Naive thymus-derived CD8-positive, alpha-beta T cell (primary cell): Measurements from ENCODE around the gene ADRA2B. TPM values are rescaled to one million over a fixed set of nuclear protein-coding genes. Genes with fewer than 3 reads are reported as not detected.

Experiments
- ATAC-seq, 2 donors: fragments of 150-1000 bp; cut with Tn5 transposase in 1 of 2; sonication (Bioruptor Pico), chemical (Tn5 transposase) in 1 of 2; 1 replicate in 1 of 2; 2 replicates in 1 of 2; pipeline ENCODE4 v1.10.0; 2021; ENCODE audit warnings: mild to moderate bottlenecking in 2 of 2, moderate library complexity in 2 of 2
- POLR2A ChIA-PET: fragments of 350-600 bp; sonication (Branson Sonifier 250); formaldehyde crosslinking; loops from one replicate; lab custom pipeline; 2021; ENCODE audit warnings: antibody characterized with exemption; lab: Charles Lee
- DNase-seq, 10 donors: peaks; one replicate each; pipeline versions ENCODE4 v3.0.0 to v3.0.0-alpha.2; 2020 to 2022
- H3K27ac Mint-ChIP-seq, 10 donors: one replicate each; pipeline ENCODE4 v1.8.0; 2020 to 2022; ENCODE audit warnings: mild to moderate bottlenecking in 10 of 10, mixed read lengths in 10 of 10, moderate library complexity in 4 of 10, inconsistent platforms in 1 of 10
- H3K27me3 Mint-ChIP-seq, 5 donors: one replicate each; pipeline ENCODE4 v1.8.0; 2021 to 2022; ENCODE audit warnings: mixed read lengths in 5 of 5
- H3K36me3 Mint-ChIP-seq, 3 donors: one replicate each; pipeline ENCODE4 v1.8.0; 2020 to 2022; ENCODE audit warnings: mixed read lengths in 3 of 3, mild to moderate bottlenecking in 2 of 3, inconsistent platforms in 1 of 3
- H3K4me1 Mint-ChIP-seq, 4 donors: one replicate each; pipeline ENCODE4 v1.8.0; 2021 to 2022; ENCODE audit warnings: mixed read lengths in 4 of 4
- H3K4me3 Mint-ChIP-seq, 10 donors: one replicate each; pipeline ENCODE4 v1.8.0; 2020 to 2022; ENCODE audit warnings: mild to moderate bottlenecking in 10 of 10, mixed read lengths in 10 of 10, moderate library complexity in 6 of 10, inconsistent platforms in 1 of 10
- H3K9me3 Mint-ChIP-seq, 9 donors: one replicate each; pipeline ENCODE4 v1.8.0; 2020 to 2022; ENCODE audit warnings: mixed read lengths in 9 of 9, mild to moderate bottlenecking in 3 of 9, inconsistent platforms in 1 of 9, moderate library complexity in 1 of 9
- polyA plus RNA-seq, 3 donors: library from polyadenylated mRNA; unstranded; fragments of 300-500 nt; fragmentation: Illumina TruSeq; gene quantifications; one replicate each; pipeline ENCODE4 v1.2.3, GENCODE V29; 2021
- total RNA-seq, 8 experiments: library from RNA in 2 of 8; stranded (reverse) in 2 of 8; gene quantifications; one replicate each; pipeline ENCODE4 v1.2.3 and lab custom pipeline; 2021 to 2026

ADRA2B gene
- total and polyA plus RNA-seq, 5 experiments from 2014 or later: 0.22 TPM; not detected in 4

DNA sequence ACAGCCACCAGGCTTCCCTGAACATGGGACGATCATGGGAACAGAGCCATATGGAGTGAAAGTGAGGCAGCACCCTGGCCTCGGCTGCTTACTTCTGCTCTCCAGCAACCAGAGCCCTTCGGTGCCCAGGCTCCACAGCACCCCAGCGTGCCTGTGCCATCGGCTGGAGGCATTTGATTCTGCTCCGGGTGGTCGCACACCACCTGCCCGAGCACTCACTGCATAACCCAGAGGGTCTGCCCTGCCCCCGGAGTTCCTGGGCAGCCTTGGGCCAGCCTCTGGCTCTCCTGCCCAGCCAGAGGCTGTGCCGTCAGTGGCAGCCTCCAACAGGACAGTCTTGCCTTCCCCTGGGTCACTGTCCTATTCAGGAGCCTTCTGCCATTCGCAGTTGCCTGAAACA lies 18.1 kb upstream of the ADRA2B start:
- DNase-seq: peak in 1 of 10 donors; percentile 21
- Mint-ChIP-seq H3K27ac (peak overlapping the region in 1 of 10 donors; percentile 24), H3K4me3 (no peak overlapping the region), H3K36me3 (peaks cover 0 to 15% (median 0%) of the 10 kb centered on the region in 3 donors), H3K9me3 (no peaks in the 10 kb centered on the region), H3K4me1 (peaks cover 4 to 23% (median 12%) of the 10 kb centered on the region in 4 donors), H3K27me3 (no peaks in the 10 kb centered on the region)
- POLR2A ChIA-PET: no interaction called here
- no peak for ATAC-seq

DNA sequence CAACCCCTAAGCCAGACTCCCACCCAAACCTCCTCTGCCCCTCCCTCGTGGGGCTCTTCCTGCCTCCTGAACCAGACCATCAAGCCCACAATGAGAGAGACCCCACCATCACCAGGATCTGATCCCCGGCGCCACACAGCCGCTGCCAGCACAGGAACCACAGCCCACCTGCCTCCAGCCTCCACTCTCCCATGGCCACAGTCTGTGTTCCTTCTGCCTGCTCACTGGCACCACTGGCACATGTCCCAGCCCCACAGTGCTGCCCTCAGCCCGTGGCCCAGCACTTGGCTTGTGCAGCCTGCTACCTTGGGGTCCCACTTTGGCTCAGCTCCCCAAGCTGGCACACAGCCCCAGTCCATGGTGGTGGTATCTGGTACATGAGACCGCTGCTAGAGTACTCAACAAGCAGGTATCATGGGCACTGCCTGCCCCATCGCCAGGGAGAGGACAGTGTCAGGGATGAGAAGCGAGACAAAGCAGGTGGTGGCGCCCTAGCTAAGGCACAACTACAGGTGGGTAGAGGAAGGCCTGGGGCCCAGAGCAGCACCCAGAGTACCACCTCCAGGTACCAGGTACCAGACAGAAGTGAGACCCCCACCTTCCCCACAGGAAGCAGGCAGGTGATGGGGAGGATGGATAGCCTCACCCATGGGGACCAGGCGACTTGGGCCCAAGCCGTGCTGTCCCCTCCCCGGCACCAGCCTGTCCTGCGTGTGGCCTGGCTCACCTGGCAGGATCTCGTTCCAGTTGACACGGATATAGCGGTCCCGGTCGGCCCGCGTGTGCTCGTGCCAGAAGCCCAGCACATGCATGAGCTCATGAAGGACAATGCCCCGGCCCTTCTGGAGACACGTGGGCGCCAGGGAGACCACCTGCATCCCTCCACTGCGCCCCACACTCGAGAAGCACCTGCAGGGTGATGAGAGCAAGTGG lies 15.7 kb upstream of the ADRA2B start:
- DNase-seq: no peak
- Mint-ChIP-seq H3K36me3 (peaks cover 0 to 33% (median 9%) of the 10 kb centered on the region in 3 donors), H3K9me3 (no peaks in the 10 kb centered on the region), H3K27ac (peak overlapping the region in 3 of 10 donors; percentile 53 to 83 (median 65)), H3K4me3 (no peak overlapping the region), H3K27me3 (no peaks in the 10 kb centered on the region), H3K4me1 (peaks cover 0 to 13% (median 0%) of the 10 kb centered on the region in 4 donors)
- ATAC-seq: no peak
- POLR2A ChIA-PET: no interaction called here

DNA sequence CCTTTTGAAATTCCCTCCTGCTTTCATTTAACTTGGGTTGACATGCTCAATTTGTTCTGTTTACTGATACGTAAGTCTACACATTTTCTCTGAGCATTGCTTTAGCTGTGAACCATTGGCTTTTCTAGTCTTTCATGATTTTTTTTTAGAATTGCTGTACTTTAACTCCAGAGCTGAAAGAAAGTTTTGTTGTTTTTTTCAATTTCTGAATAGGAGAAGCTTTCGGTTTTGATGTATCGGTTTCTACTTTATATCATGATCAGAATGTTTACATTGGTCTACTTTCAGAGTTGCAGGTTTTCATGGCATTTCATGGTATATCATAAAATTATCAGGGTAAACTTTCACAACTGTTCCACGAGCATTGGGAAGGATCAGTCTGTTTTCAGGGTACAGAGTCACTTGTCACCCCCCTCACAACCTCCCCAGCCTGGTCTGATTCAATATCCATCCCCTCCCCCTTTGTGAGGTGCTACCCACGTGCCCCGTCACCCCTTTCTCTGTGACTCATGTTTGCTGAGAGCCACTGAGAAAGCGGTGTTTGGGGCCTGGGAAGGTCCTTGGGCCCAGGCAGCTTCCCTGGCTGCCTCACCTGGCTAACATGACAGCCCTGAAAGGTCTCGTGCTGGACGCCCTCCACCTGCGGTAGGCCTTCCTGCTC lies 14.9 kb upstream of the ADRA2B start:
- H3K4me3 Mint-ChIP-seq: no peak overlapping the region
- peaks cover 0 to 13% (median 0%) of the 10 kb centered on the region in 4 donors for H3K4me1 Mint-ChIP-seq
- POLR2A ChIA-PET: no interaction called here
- H3K36me3 Mint-ChIP-seq: peaks cover 0 to 39% (median 14%) of the 10 kb centered on the region in 3 donors
- ATAC-seq (no peak), DNase-seq (no peak)
- no peaks in the 10 kb centered on the region for H3K9me3 Mint-ChIP-seq
- H3K27me3 Mint-ChIP-seq: no peaks in the 10 kb centered on the region
- H3K27ac Mint-ChIP-seq: peak overlapping the region in 4 of 10 donors; percentile 29 to 83 (median 59)

DNA sequence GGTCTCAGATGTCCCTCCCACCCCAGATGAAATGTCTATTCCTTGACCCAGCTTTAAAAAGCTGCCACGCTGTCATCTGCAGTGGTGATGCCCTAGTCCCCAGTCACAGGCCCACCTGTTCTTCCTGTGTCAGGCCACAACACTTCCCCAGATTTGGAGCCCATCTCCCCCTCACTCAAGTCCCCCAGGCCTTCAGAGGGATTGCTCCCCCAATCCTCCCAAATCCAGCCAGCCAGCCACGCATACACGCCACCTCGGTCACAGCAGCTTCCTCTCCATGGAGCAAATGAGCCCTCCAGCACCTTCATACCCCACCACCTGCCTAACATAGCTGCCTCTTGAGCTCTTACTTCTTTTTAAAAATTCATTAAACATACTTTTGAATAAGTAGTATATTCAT lies 14.1 kb upstream of the ADRA2B start:
- H3K36me3 Mint-ChIP-seq: peaks cover 0 to 44% (median 20%) of the 10 kb centered on the region in 3 donors
- peaks cover 0 to 13% (median 0%) of the 10 kb centered on the region in 4 donors for H3K4me1 Mint-ChIP-seq
- H3K9me3 Mint-ChIP-seq: no peaks in the 10 kb centered on the region
- DNase-seq: no peak
- no peak overlapping the region for H3K4me3 Mint-ChIP-seq
- H3K27ac Mint-ChIP-seq: peak overlapping the region in 5 of 10 donors; percentile 44 to 85 (median 74)
- no peak for ATAC-seq
- POLR2A ChIA-PET: no interaction called here
- peaks cover 0 to under 1% (median 0%) of the 10 kb centered on the region in 5 donors for H3K27me3 Mint-ChIP-seq

DNA sequence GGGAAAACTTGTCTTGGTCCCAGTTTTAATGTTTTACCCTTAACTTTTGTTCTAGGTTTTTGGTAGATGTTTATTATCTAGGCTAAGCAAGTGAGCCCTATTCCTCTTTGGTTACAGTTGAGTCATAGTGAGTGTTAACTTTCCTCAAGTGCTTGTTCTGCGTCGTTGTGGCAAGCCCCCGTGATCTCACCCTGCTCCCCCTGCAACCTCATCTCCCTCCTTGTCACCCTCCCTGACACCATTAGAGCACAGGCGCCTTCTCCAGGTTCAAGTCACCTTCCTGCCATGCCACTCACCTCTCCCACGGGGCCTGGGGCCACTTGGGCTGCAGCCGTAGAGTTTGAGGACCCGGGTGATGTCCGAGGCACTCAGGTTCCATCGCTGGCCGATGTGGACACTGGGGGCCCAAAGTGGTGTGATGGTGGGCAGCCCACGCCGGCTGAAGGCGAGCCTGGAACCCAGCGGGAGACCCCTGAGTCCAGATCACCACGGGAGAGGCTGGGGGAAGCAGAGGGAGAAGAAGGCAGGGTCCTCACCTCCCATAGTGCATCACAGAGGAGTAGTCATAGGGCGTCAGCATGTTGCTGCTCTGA lies 13.3 kb upstream of the ADRA2B start:
- Mint-ChIP-seq H3K4me3 (no peak overlapping the region), H3K27ac (peak overlapping the region in 1 of 10 donors; percentile 90), H3K27me3 (peaks cover 0 to 9% (median 4%) of the 10 kb centered on the region in 5 donors), H3K36me3 (peaks cover 0 to 46% (median 23%) of the 10 kb centered on the region in 3 donors), H3K4me1 (peaks cover 0 to 13% (median under 1%) of the 10 kb centered on the region in 4 donors), H3K9me3 (no peaks in the 10 kb centered on the region)
- DNase-seq (no peak), ATAC-seq (no peak)
- POLR2A ChIA-PET: no interaction called here

DNA sequence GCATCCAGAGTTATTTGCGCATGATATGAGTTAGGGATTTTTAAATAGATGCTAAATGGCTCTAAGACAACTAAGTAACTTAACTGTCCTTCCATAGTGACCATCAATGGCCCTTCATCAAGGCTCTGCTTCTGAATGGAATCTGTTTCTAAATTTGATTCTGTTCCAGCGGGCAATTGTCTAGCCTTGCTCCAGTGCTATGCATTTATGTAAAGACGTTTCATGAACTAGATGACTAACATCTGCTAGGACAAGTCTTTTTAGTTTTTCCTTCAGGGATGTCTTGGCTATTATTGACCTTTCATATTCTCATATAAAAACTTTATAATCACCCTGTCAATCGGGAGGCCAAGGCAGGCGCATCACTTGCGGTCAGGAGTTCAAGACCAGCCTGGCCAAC lies 12.1 kb upstream of the ADRA2B start:
- H3K27me3 Mint-ChIP-seq: peaks cover 0 to 13% (median 5%) of the 10 kb centered on the region in 5 donors
- POLR2A ChIA-PET: no interaction called here
- no peak overlapping the region for H3K27ac Mint-ChIP-seq
- ATAC-seq: no peak
- DNase-seq: no peak
- H3K36me3 Mint-ChIP-seq: peaks cover 0 to 45% (median 23%) of the 10 kb centered on the region in 3 donors
- no peaks in the 10 kb centered on the region for H3K9me3 Mint-ChIP-seq
- peaks cover 0 to 13% (median under 1%) of the 10 kb centered on the region in 4 donors for H3K4me1 Mint-ChIP-seq
- H3K4me3 Mint-ChIP-seq: no peak overlapping the region

DNA sequence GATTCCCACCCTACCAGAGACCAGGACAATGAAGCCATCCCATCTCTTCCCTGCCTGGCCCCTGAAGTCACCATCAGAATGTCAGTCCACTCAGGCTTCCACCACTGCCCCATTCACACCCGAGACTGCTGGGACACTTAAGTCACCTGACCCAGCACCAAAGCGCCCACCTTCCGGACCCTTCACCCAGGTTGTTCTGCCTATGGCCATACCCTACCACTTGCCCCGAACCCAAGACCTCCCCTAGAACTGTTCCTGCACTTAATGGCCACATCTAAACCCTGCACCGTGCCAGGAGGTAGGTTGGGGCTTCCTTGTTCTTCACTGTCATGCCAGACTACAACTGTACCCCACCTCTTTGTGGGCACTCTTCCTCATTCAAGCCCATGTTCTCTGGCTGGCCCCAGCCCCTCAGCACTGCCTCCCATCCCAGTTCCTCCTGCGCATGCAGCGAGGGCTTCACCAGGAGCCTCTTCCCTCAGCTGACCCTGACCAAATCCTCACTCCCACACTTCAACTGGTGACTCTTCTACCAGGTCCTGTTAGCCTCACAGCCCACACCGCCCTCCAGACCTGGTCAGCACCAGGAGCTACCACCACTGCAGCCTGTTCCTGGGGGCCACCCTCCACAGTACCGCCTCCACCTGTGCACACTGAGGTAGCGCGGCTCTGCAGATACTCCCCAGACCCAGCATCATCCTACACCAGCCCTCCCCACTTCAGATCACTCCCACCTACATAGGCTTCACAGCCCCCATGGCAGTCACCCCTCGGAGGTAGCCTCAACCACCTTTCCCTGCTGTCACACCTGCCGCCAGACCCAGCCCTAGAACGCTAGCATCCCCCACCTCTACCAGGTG lies 8.3 kb upstream of the ADRA2B start:
- peaks cover 12 to 41% (median 29%) of the 10 kb centered on the region in 5 donors for H3K27me3 Mint-ChIP-seq
- POLR2A ChIA-PET: no interaction called here
- H3K4me1 Mint-ChIP-seq: peaks cover 7 to 20% (median 10%) of the 10 kb centered on the region in 4 donors
- H3K36me3 Mint-ChIP-seq: peaks cover 0 to 37% (median 23%) of the 10 kb centered on the region in 3 donors
- ATAC-seq (no peak), DNase-seq (no peak)
- H3K4me3 Mint-ChIP-seq: no peak overlapping the region
- H3K27ac Mint-ChIP-seq: peak overlapping the region in 1 of 10 donors; percentile 33
- no peaks in the 10 kb centered on the region for H3K9me3 Mint-ChIP-seq

DNA sequence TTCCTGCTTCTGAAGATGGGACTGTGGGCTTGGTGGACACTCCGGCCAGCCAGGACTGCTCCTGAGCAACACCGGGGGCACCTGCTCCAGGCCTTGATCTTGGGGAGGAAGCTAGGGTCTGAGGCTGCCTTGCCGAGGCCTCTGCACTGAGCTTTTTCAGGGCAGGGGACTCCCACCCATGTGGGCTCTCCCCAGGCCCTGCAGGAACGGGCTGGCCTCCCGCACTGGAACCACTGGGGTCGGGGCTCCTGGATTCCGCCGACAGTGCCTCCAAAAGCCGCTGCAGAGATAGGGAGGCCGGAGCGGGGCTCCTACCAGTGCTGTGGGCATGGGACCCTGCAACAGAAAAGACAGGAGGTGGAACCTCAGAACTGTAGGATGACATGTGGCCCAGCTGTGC lies 7.6 kb upstream of the ADRA2B start:
- Mint-ChIP-seq H3K27ac (no peak overlapping the region), H3K9me3 (no peaks in the 10 kb centered on the region), H3K27me3 (peaks cover 13 to 48% (median 35%) of the 10 kb centered on the region in 5 donors), H3K4me1 (peaks cover 5 to 20% (median 9%) of the 10 kb centered on the region in 4 donors), H3K36me3 (peaks cover 0 to 33% (median 23%) of the 10 kb centered on the region in 3 donors), H3K4me3 (no peak overlapping the region)
- POLR2A ChIA-PET: interaction anchor here (0.6 kb wide), 1 partner anchor 835 kb away, joined by 6 read pairs; no protein-coding TSS in a partner anchor
- DNase-seq (no peak), ATAC-seq (no peak)

DNA sequence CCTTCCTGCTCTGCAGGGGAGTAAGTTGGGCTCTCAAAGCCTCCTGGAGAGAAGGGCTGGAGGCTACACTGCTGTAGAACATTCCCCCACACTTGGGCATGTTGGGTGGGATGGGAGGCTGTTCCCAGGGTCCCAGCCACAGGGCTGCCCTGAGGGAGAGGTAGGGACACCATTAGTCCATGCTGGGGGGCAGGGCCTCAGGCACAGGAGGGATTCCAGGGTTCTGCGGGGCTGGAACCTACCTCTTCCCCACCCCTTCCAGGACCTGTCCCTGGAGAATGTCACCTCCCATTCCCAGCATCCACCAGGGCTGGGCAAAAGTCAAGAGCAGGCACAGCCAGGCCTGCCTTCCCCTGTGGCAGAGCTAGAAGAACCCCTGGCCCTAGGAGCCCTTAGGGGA lies 6.9 kb upstream of the ADRA2B start:
- DNase-seq: no peak
- ATAC-seq: no peak
- H3K4me3 Mint-ChIP-seq: no peak overlapping the region
- POLR2A ChIA-PET: no interaction called here
- H3K9me3 Mint-ChIP-seq: no peaks in the 10 kb centered on the region
- peaks cover 0 to 28% (median 20%) of the 10 kb centered on the region in 3 donors for H3K36me3 Mint-ChIP-seq
- H3K27me3 Mint-ChIP-seq: peaks cover 14 to 53% (median 39%) of the 10 kb centered on the region in 5 donors
- H3K4me1 Mint-ChIP-seq: peaks cover 5 to 20% (median 10%) of the 10 kb centered on the region in 4 donors
- no peak overlapping the region for H3K27ac Mint-ChIP-seq

DNA sequence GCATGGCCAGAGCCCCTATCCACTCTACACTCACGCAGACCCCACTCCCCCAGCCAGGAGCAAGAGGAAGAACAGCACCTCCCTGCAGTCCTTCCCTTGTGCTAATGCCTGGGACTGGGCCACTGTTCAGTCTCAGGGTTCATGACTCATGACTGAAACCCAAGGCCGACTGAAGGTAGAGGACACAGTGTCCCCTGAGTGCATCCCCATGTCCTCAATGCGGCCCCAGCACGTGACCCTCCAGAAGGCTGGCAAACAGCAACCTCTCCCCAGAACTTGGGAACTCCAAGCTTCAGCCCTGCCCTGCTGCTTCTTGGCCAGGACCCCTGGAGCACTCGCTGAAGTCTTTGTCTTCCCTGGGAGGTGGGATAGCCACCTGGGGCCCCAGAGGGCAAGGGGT lies 6.0 kb upstream of the ADRA2B start:
- Mint-ChIP-seq H3K9me3 (no peaks in the 10 kb centered on the region), H3K27ac (no peak overlapping the region), H3K4me1 (peaks cover 10 to 28% (median 15%) of the 10 kb centered on the region in 4 donors), H3K36me3 (peaks cover 0 to 20% (median 17%) of the 10 kb centered on the region in 3 donors), H3K27me3 (peaks cover 14 to 53% (median 40%) of the 10 kb centered on the region in 5 donors), H3K4me3 (no peak overlapping the region)
- ATAC-seq: no peak
- DNase-seq: no peak
- POLR2A ChIA-PET: interaction anchor here (0.5 kb wide), 1 partner anchor 16 kb away, joined by 3 read pairs; the partner anchor contains the start of gene ASTL

DNA sequence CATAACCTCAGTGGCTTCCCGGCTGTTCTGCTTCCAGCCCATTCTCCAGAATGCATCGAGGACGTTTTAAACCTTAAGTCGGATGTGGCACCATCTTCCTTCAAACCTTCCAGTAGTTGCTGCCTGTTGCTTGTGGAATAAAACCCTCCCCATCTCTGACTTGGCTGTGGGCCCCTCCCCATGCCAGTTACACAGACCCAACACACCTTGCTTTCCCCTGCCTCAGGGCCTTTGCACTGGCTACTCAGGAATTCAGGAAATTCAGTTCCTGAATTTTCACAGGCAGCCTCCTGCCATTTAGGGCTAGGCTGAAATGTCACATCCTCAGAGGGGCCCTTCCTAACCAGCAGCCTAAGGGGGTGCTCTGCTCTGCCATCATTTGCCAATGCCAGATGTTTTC lies 5.0 kb upstream of the ADRA2B start:
- H3K4me3 Mint-ChIP-seq: no peak overlapping the region
- DNase-seq: peak in 1 of 10 donors; percentile 0
- POLR2A ChIA-PET: no interaction called here
- H3K27me3 Mint-ChIP-seq: peaks cover 14 to 53% (median 40%) of the 10 kb centered on the region in 5 donors
- H3K4me1 Mint-ChIP-seq: peaks cover 12 to 33% (median 16%) of the 10 kb centered on the region in 4 donors
- no peak for ATAC-seq
- peak overlapping the region in 3 of 10 donors; percentile 37 to 71 (median 40) for H3K27ac Mint-ChIP-seq
- no peaks in the 10 kb centered on the region for H3K9me3 Mint-ChIP-seq
- peaks cover 0 to 12% (median 9%) of the 10 kb centered on the region in 3 donors for H3K36me3 Mint-ChIP-seq
